ENCODE data around the gene LRRC8A.

Gene LRRC8A

GRCh38 chr9:128902351-128903078 lies 20.6 kb downstream of the LRRC8A start:
- no peak for DNase-seq

- DNase-seq, result no peak
These were observed 21.1 kb downstream of the LRRC8A start for GRCh38 chr9:128903079-128903461.

GRCh38 chr9:128903871-128904620 lies 22.1 kb downstream of the LRRC8A start:
- no peak for DNase-seq

GRCh38 chr9:128905964-128906363 lies 24.0 kb downstream of the LRRC8A start:
- DNase-seq, result no peak

- DNase-seq, result peak; percentile 24
These were observed 24.8 kb downstream of the LRRC8A start for GRCh38 chr9:128906741-128907140.

- no peak for DNase-seq
These were observed 26.4 kb downstream of the LRRC8A start for GRCh38 chr9:128908372-128908771.

- no peak for DNase-seq
These were observed 27.9 kb downstream of the LRRC8A start for GRCh38 chr9:128909859-128910258.

GRCh38 chr9:128910906-128911305 lies 29.0 kb downstream of the LRRC8A start:
- no peak for DNase-seq

GRCh38 chr9:128911529-128912035 lies 29.6 kb downstream of the LRRC8A start:
- peak; percentile 28 for DNase-seq

- DNase-seq, result peak; percentile 83
These were observed 30.4 kb downstream of the LRRC8A start for GRCh38 chr9:128912270-128912853.

GRCh38 chr9:128913048-128913900 lies 31.3 kb downstream of the LRRC8A start:
- DNase-seq, result no peak

- DNase-seq, result no peak
These were observed 32.3 kb downstream of the LRRC8A start for GRCh38 chr9:128913995-128914772.

GRCh38 chr9:128916204-128916603 lies 34.3 kb downstream of the LRRC8A start:
- no peak for DNase-seq

- no peak for DNase-seq
These were observed 34.8 kb downstream of the LRRC8A start for GRCh38 chr9:128916745-128917144.

GRCh38 chr9:128917151-128917849 lies 35.4 kb downstream of the LRRC8A start:
- no peak for DNase-seq

- no peak for DNase-seq
These were observed 37.0 kb downstream of the LRRC8A start for GRCh38 chr9:128918921-128919320.

GRCh38 chr9:128919402-128920089 lies 37.6 kb downstream of the LRRC8A start:
- DNase-seq, result no peak

- peak; percentile 57 for DNase-seq
These were observed 38.6 kb downstream of the LRRC8A start, which contains the start of gene PHYHD1 for GRCh38 chr9:128920381-128921058. Gene PHYHD1 (plus strand): TSS chr9:128920982. CDS start chr9:128922324, 1,342 bp downstream.

- no peak for DNase-seq
These were observed 40.2 kb downstream of the LRRC8A start for GRCh38 chr9:128921881-128922763.
